DMS79 (cell line): ENCODE results near the gene BICD2.

Experiments
- DNase-seq: peaks from one replicate; lab custom pipeline; 2025; lab: John Stamatoyannopoulos, UW

BICD2 gene

GRCh38 chr9:92727716-92728700, 36.6 kb downstream of the BICD2 start:
- DNase-seq, result peak; percentile 22

GRCh38 chr9:92726971-92727715, 37.5 kb downstream of the BICD2 start:
- no peak for DNase-seq

GRCh38 chr9:92726348-92726747, 38.3 kb downstream of the BICD2 start:
- no peak for DNase-seq

- no peak for DNase-seq
Observed at GRCh38 chr9:92725766-92726165, 38.9 kb downstream of the BICD2 start.

- no peak for DNase-seq
Observed at GRCh38 chr9:92725266-92725545, 39.4 kb downstream of the BICD2 start.

GRCh38 chr9:92724528-92725265, 39.9 kb downstream of the BICD2 start:
- DNase-seq, result peak; percentile 75

- DNase-seq, result no peak
Observed at GRCh38 chr9:92723801-92724323, 40.8 kb downstream of the BICD2 start.

GRCh38 chr9:92723299-92723625, 41.4 kb downstream of the BICD2 start:
- peak; percentile 55 for DNase-seq

- peak; percentile 37 for DNase-seq
Observed at GRCh38 chr9:92722386-92723298, 42.0 kb downstream of the BICD2 start.

- DNase-seq, result no peak
Observed at GRCh38 chr9:92721548-92721947, 43.1 kb downstream of the BICD2 start.

GRCh38 chr9:92720807-92721535, 43.7 kb downstream of the BICD2 start:
- DNase-seq, result no peak

- no peak for DNase-seq
Observed at GRCh38 chr9:92720209-92720765, 44.3 kb downstream of the BICD2 start.

- DNase-seq, result no peak
Observed at GRCh38 chr9:92719028-92719647, 45.5 kb downstream of the BICD2 start.

- no peak for DNase-seq
Observed at GRCh38 chr9:92718086-92719001, 46.3 kb downstream of the BICD2 start.

GRCh38 chr9:92717201-92718085, 47.2 kb downstream of the BICD2 start:
- no peak for DNase-seq

GRCh38 chr9:92716557-92716956, 48.1 kb downstream of the BICD2 start:
- no peak for DNase-seq

- no peak for DNase-seq
Observed at GRCh38 chr9:92715488-92716231, 49.0 kb downstream of the BICD2 start.
